Retinal pigment epithelial cell (primary cell): ENCODE data around the gene TMEM273.

Experiments
- DNase-seq: peaks from one replicate; pipeline ENCODE4 v3.0.0-alpha.2; 2010; ENCODE audit warnings: low read depth
- H3K4me3 ChIP-seq: 2 replicates; pipeline ENCODE4 v1.5.1; 2011; ENCODE audit warnings: mild to moderate bottlenecking, low read length, control low read depth, moderate library complexity
- CTCF ChIP-seq: conservative IDR thresholded peaks from 2 replicates; pipeline ENCODE4 v1.5.1; 2011; ENCODE audit warnings: low read depth, low read length, control low read depth, inconsistent platforms

Gene TMEM273

GRCh38 chr10:49105076-49105475 lies 83.1 kb downstream of the TMEM273 start:
- DNase-seq: no peak
- TF ChIP-seq CTCF: no peak
- no peak overlapping the region for H3K4me3 ChIP-seq
